Activated CD4-positive, alpha-beta T cell treated with anti-CD3 and anti-CD28 coated beads, Interleukin-2, amount 50 U/mL, for 24 hours (primary cell): Measurements from ENCODE around the gene CHST4.
"Not testable (repeated sequence)": the region's sequence is repeated elsewhere in the genome, so short reads cannot be mapped to it uniquely, and the experiment has no call there.

Experiments used
- DNase-seq, 2 donors: peaks; one replicate each; pipeline ENCODE4 v3.0.0-alpha.2; 2020; ENCODE audit warnings: low read depth in 1 of 2, low spot score in 1 of 2

The CHST4 gene

GRCh38 chr16:71524566-71525553 is 1.4 kb upstream of the CHST4 start:
- DNase-seq = no peak

- DNase-seq = no peak
Measured at GRCh38 chr16:71528257-71528656, 2.0 kb downstream of the CHST4 start.

GRCh38 chr16:71528863-71529262 is 2.6 kb downstream of the CHST4 start:
- no peak for DNase-seq

- no peak for DNase-seq
Measured at GRCh38 chr16:71532366-71532765, 6.1 kb downstream of the CHST4 start.

- no peak for DNase-seq
Measured at GRCh38 chr16:71536752-71537499, 10.7 kb downstream of the CHST4 start.

- DNase-seq = peak in 1 of 2 donors; percentile 7
Measured at GRCh38 chr16:71537643-71538042, 11.4 kb downstream of the CHST4 start.

GRCh38 chr16:71542377-71542776 is 16.2 kb downstream of the CHST4 start:
- DNase-seq = peak; percentile 9 to 23

- no peak for DNase-seq
Measured at GRCh38 chr16:71547168-71547567, 20.9 kb downstream of the CHST4 start.

- no peak for DNase-seq
Measured at GRCh38 chr16:71552698-71553503, 26.7 kb downstream of the CHST4 start.

- DNase-seq = no peak
Measured at GRCh38 chr16:71555230-71555891, 29.1 kb downstream of the CHST4 start.

- DNase-seq = no peak
Measured at GRCh38 chr16:71557299-71557698, 31.1 kb downstream of the CHST4 start.

GRCh38 chr16:71557954-71558582 is 31.8 kb downstream of the CHST4 start:
- DNase-seq = no peak

- DNase-seq = no peak
Measured at GRCh38 chr16:71559855-71560254, 33.6 kb downstream of the CHST4 start.

GRCh38 chr16:71561886-71562285 is 35.7 kb downstream of the CHST4 start:
- DNase-seq = not testable (repeated sequence)

GRCh38 chr16:71562552-71562951 is 36.3 kb downstream of the CHST4 start:
- DNase-seq = no peak

GRCh38 chr16:71564335-71564967 is 38.2 kb downstream of the CHST4 start:
- no peak for DNase-seq

GRCh38 chr16:71565812-71566700 is 39.8 kb downstream of the CHST4 start:
- no peak for DNase-seq

GRCh38 chr16:71567931-71568330 is 41.7 kb downstream of the CHST4 start:
- DNase-seq = no peak

- DNase-seq = no peak
Measured at GRCh38 chr16:71568551-71568950, 42.3 kb downstream of the CHST4 start.
